ENCODE results near the gene TMEM97. TPM values are rescaled to one million over a fixed set of nuclear protein-coding genes. Genes with fewer than 3 reads are reported as not detected.
"Not testable (repeated sequence)": the region's sequence is repeated elsewhere in the genome, so short reads cannot be mapped to it uniquely, and the experiment has no call there.

Gene TMEM97
- total and polyA plus RNA-seq, 2 experiments from 2014 or later: 15.9 to 16.3 TPM

DNA sequence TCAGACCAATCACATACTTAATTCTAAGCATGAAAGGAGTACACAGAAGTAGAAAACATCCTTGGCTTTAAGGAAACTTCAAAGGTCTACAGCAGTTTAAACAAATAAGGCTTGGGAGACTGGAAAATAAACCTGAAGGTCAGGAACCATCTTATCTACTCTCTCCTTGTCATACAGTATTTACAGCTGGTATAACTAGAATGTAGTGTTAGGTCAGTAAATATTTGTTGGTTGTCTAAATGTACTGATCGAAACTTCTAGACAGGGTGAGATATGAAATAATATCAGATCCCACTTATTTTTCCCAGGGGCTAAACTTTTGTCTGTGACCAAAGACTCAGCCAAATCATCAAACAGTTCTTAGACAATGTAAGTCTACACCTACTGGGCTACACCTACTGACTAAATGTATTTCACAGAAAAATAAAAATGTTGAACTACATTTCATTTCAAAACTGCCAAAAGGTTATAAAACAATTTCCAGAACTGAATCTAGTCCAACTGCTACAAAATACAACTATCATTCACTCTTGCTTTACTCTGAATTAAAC is 27.1 kb upstream of the TMEM97 start:
- H3K4me1 ChIP-seq (ENCODE audit: insufficient read depth): no peaks in the 10 kb centered on the region
- 72 to 79% methylated on average over 1 of the region's 1 CpG for WGBS, 2 experiments (ENCODE audit: low coverage in 1 of 2, low lambda C conversion rate in 2 of 2, missing lambda C conversion rate in 2 of 2)
- in situ Hi-C loops (cut with MboI): no loop called here

DNA sequence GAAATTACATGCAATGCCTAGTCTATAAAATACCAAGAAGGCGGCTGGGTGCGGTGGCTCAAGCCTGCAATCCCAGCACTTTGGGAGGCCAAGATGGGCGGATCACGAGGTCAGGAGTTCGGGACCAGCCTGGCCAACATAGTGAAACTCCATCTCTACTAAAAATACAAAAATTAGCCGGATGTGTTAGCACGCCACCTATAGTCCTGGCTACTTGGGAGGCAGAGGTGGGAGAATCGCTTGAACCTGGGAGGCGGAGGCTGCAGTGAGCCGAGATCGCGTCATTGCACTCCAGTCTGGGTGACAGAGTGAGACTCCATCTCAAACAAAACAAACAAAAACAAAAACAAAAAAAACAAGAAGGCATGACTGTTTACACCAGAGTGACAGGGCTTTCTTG is 26.1 kb upstream of the TMEM97 start:
- H3K36me3 ChIP-seq (ENCODE audit: low read depth); H3K27ac ChIP-seq; H3K9ac ChIP-seq; H4K20me1 ChIP-seq (ENCODE audit: insufficient read depth); in situ Hi-C loops (cut with MboI); H3K9me3 ChIP-seq (ENCODE audit: low read depth); H3K4me2 ChIP-seq (ENCODE audit: unreplicated experiment); H2AFZ ChIP-seq; H3K9me2 ChIP-seq (ENCODE audit: insufficient read depth); H3K27me3 ChIP-seq (replicated peaks; ENCODE audit: insufficient read depth); H3K4me3 ChIP-seq; H3K4me1 ChIP-seq (ENCODE audit: insufficient read depth); H3F3A ChIP-seq (ENCODE audit: insufficient read depth); DNase-seq; H3K79me2 ChIP-seq (ENCODE audit: insufficient read depth): not testable (repeated sequence)
- 88 to 93% methylated on average over 12 of the region's 12 CpGs for WGBS, 2 experiments (ENCODE audit: low coverage in 1 of 2, low lambda C conversion rate in 2 of 2, missing lambda C conversion rate in 2 of 2)

More for the DNA sequence above, 27.1 kb upstream of the TMEM97 start:
- TF ChIP-seq EZH2phosphoT487 (IDR thresholded peaks at IDR 0.05; ENCODE audit: insufficient read depth, low read depth) (no peak), EZH2 (IDR thresholded peaks at IDR 0.05; ENCODE audit: insufficient read depth, poor library complexity, severe bottlenecking) (no peak)
- DNase-seq: no peak
- Histone ChIP-seq H3K9me3 (ENCODE audit: low read depth) (no peaks in the 10 kb centered on the region), H3K27me3 (replicated peaks; ENCODE audit: insufficient read depth) (no peaks in the 10 kb centered on the region), H3K79me2 (ENCODE audit: insufficient read depth) (no peaks in the 10 kb centered on the region), H3K27ac (no peak overlapping the region), H3K4me2 (ENCODE audit: unreplicated experiment) (no peak overlapping the region), H3K36me3 (ENCODE audit: low read depth) (no peaks in the 10 kb centered on the region), H2AFZ (no peak overlapping the region), H3K9me2 (ENCODE audit: insufficient read depth) (no peaks in the 10 kb centered on the region), H3K4me3 (no peak overlapping the region), H4K20me1 (ENCODE audit: insufficient read depth) (no peaks in the 10 kb centered on the region), H3K9ac (no peak overlapping the region), H3F3A (ENCODE audit: insufficient read depth) (no peaks in the 10 kb centered on the region)

DNA sequence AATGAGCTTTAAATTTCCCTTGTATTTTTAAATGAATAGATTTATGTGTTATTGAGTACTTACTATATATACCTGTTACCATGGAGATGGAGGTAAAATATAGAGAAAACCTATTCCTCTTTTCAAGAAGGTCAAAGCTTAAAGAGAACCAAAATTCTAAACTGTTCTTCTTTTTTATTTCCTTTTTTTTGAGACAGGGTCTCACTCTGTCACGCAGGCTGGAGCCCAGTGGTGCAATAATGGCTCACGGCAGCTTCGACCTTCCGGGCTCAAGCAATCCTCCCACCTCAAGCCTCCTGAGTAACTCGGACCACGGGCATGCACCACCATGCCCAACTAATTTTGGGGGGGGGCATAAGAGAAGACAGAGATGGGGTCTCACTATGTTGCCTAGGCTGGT is 25.0 kb upstream of the TMEM97 start:
- DNase-seq: no peak
- Histone ChIP-seq H3F3A (ENCODE audit: insufficient read depth) (no peaks in the 10 kb centered on the region), H3K9me3 (ENCODE audit: low read depth) (no peaks in the 10 kb centered on the region), H3K4me3 (no peak overlapping the region), H3K9ac (no peak overlapping the region), H2AFZ (no peak overlapping the region), H3K27me3 (replicated peaks; ENCODE audit: insufficient read depth) (no peaks in the 10 kb centered on the region), H4K20me1 (ENCODE audit: insufficient read depth) (no peaks in the 10 kb centered on the region), H3K27ac (no peak overlapping the region), H3K4me2 (ENCODE audit: unreplicated experiment) (no peak overlapping the region), H3K79me2 (ENCODE audit: insufficient read depth) (no peaks in the 10 kb centered on the region), H3K4me1 (ENCODE audit: insufficient read depth) (no peaks in the 10 kb centered on the region), H3K36me3 (ENCODE audit: low read depth) (no peaks in the 10 kb centered on the region), H3K9me2 (ENCODE audit: insufficient read depth) (no peaks in the 10 kb centered on the region)
- whole genome bisulfite sequencing, 2 experiments (ENCODE audit: low coverage in 1 of 2, low lambda C conversion rate in 2 of 2, missing lambda C conversion rate in 2 of 2): 81 to 88% methylated on average over 6 of the region's 6 CpGs
- TF ChIP-seq EZH2 (IDR thresholded peaks at IDR 0.05; ENCODE audit: insufficient read depth, poor library complexity, severe bottlenecking) (no peak), EZH2phosphoT487 (IDR thresholded peaks at IDR 0.05; ENCODE audit: insufficient read depth, low read depth) (no peak)
- in situ Hi-C loops (cut with MboI): no loop called here

DNA sequence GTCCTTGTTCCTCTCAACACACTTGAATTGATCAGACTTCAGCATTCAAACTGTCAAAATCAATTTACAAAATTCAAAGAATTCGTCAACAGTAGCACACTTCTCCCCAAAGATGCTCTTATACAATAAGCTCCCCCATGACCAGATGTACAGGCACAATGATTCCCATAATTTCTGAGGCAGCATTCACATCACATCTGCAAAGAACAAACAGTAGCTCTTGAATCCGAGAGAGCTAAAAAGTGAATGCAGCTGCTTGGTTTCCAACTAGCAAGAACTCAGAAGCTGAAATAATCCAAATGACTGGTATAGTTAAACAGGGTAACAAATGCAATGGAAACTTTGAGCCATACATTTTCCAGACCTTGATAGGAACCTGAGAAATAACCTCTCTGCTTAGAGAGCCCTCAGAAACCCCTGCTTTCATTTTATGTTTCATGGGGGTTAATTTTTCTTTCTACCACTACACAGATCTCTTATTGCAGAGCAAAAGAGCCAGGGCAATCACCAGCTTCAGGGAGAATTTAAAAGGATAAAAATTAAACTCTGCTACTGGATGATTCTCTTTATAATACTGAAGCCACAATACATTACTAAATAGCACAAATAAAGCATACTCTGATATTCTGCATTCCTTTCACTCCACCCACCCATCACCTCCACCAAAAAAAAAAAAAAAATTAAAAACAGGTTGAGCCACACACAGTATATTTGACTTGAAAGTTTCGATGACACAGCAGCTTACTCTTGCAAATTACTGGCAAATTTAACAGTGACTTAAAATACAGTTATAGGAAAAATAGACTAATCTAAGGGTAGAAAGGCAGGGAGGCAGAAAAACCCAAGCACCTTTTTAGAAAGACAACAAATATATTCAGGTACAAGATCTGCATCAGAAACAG is 23.1 kb upstream of the TMEM97 start:
- H3K4me2 ChIP-seq (ENCODE audit: unreplicated experiment): no peak overlapping the region
- H3K27me3 ChIP-seq (replicated peaks; ENCODE audit: insufficient read depth): no peaks in the 10 kb centered on the region
- H3K9me3 ChIP-seq (ENCODE audit: low read depth): no peaks in the 10 kb centered on the region
- no peak overlapping the region for H3K4me3 ChIP-seq
- in situ Hi-C loops (cut with MboI): no loop called here
- H3K9me2 ChIP-seq (ENCODE audit: insufficient read depth): no peaks in the 10 kb centered on the region
- TF ChIP-seq EZH2phosphoT487 (IDR thresholded peaks at IDR 0.05; ENCODE audit: insufficient read depth, low read depth) (no peak), EZH2 (IDR thresholded peaks at IDR 0.05; ENCODE audit: insufficient read depth, poor library complexity, severe bottlenecking) (no peak)
- H4K20me1 ChIP-seq (ENCODE audit: insufficient read depth): no peaks in the 10 kb centered on the region
- H3K79me2 ChIP-seq (ENCODE audit: insufficient read depth): no peaks in the 10 kb centered on the region
- 46 to 52% methylated on average over 3 of the region's 3 CpGs for WGBS, 2 experiments (ENCODE audit: low coverage in 1 of 2, low lambda C conversion rate in 2 of 2, missing lambda C conversion rate in 2 of 2)
- H2AFZ ChIP-seq: no peak overlapping the region
- no peak overlapping the region for H3K27ac ChIP-seq
- H3F3A ChIP-seq (ENCODE audit: insufficient read depth): no peaks in the 10 kb centered on the region
- H3K4me1 ChIP-seq (ENCODE audit: insufficient read depth): no peaks in the 10 kb centered on the region
- H3K9ac ChIP-seq: no peak overlapping the region
- DNase-seq: no peak
- no peaks in the 10 kb centered on the region for H3K36me3 ChIP-seq (ENCODE audit: low read depth)

Measured in GM23248 (cell line).